HG03558 (cell line): ENCODE measurements around the gene AXIN1.
"Not testable (repeated sequence)": the region's sequence is repeated elsewhere in the genome, so short reads cannot be mapped to it uniquely, and the experiment has no call there.

ENCODE experiments used
- ATAC-seq: cut with Tn5 transposase; IDR thresholded peaks from one replicate; pipeline ENCODE4 v1.9.1; 2021; ENCODE audit warnings: moderate number of reproducible peaks; ENCODE audit not compliant: unreplicated experiment; ENCODE audit errors: extremely low read depth

Gene AXIN1

GRCh38 chr16:370979-371514 lies 18.5 kb upstream of the AXIN1 start:
- no peak for ATAC-seq

GRCh38 chr16:370443-370842 lies 17.9 kb upstream of the AXIN1 start, which contains the start of gene MRPL28:
MRPL28 (minus strand) TSS chr16:370538; CDS start chr16:370218, 320 bp downstream.
- no peak for ATAC-seq

- no peak for ATAC-seq
Observed at GRCh38 chr16:369866-370436, 17.4 kb upstream of the AXIN1 start.

- no peak for ATAC-seq
Observed at GRCh38 chr16:369275-369865, 16.8 kb upstream of the AXIN1 start.

GRCh38 chr16:368388-369158 lies 16.1 kb upstream of the AXIN1 start:
- ATAC-seq: no peak

GRCh38 chr16:367333-367903 lies 14.9 kb upstream of the AXIN1 start:
- ATAC-seq: no peak

- no peak for ATAC-seq
Observed at GRCh38 chr16:366476-366875, 14.0 kb upstream of the AXIN1 start.

- no peak for ATAC-seq
Observed at GRCh38 chr16:364595-365491, 12.3 kb upstream of the AXIN1 start.

GRCh38 chr16:363766-364490 lies 11.4 kb upstream of the AXIN1 start:
- ATAC-seq: no peak

- no peak for ATAC-seq
Observed at GRCh38 chr16:363110-363765, 10.7 kb upstream of the AXIN1 start.

- not testable (repeated sequence) for ATAC-seq
Observed at GRCh38 chr16:362702-362999, 10.1 kb upstream of the AXIN1 start.

GRCh38 chr16:361872-362701 lies 9.6 kb upstream of the AXIN1 start:
- no peak for ATAC-seq

GRCh38 chr16:361341-361871 lies 8.9 kb upstream of the AXIN1 start:
- no peak for ATAC-seq

- no peak for ATAC-seq
Observed at GRCh38 chr16:360698-361336, 8.3 kb upstream of the AXIN1 start.

- no peak for ATAC-seq
Observed at GRCh38 chr16:359871-360697, 7.6 kb upstream of the AXIN1 start.

GRCh38 chr16:359067-359763 lies 6.7 kb upstream of the AXIN1 start:
- ATAC-seq: no peak
